T-helper 17 cell (primary cell): Measurements from ENCODE around the gene ZNF138. TPM values are rescaled to one million over a fixed set of nuclear protein-coding genes. Genes with fewer than 3 reads are reported as not detected.
"Not testable (repeated sequence)": the region's sequence is repeated elsewhere in the genome, so short reads cannot be mapped to it uniquely, and the experiment has no call there.

ENCODE experiments used
- ATAC-seq: fragments of 150-1000 bp; cut with Tn5 transposase; 2 replicates; pipeline ENCODE4 v1.10.0; 2021; ENCODE audit warnings: mild to moderate bottlenecking, moderate library complexity
- DNase-seq, 3 donors: peaks; one replicate each; pipeline versions ENCODE4 v3.0.0 to v3.0.0-alpha.2; 2020 to 2021
- H3K9me3 ChIP-seq: one replicate; pipeline ENCODE4 v1.7.0; 2013; ENCODE audit warnings: low read length, mild to moderate bottlenecking; ENCODE audit not compliant: control insufficient read depth, poor library complexity, severe bottlenecking
- H3K27ac Mint-ChIP-seq: one replicate; pipeline ENCODE4 v1.8.0; 2022; ENCODE audit warnings: mild to moderate bottlenecking, moderate library complexity, mixed read lengths
- H3K27me3 Mint-ChIP-seq: one replicate; pipeline ENCODE4 v1.8.0; 2022; ENCODE audit warnings: mixed read lengths
- H3K36me3 Mint-ChIP-seq: one replicate; pipeline ENCODE4 v1.8.0; 2022; ENCODE audit warnings: low read depth, mixed read lengths
- H3K4me1 Mint-ChIP-seq: one replicate; pipeline ENCODE4 v1.8.0; 2022; ENCODE audit warnings: mild to moderate bottlenecking, mixed read lengths
- H3K4me3 Mint-ChIP-seq: one replicate; pipeline ENCODE4 v1.8.0; 2022; ENCODE audit warnings: mild to moderate bottlenecking, moderate library complexity, mixed read lengths
- total RNA-seq, 4 donors: library from RNA in 2 of 4; stranded (reverse) in 2 of 4; gene quantifications; one replicate each; pipeline ENCODE4 v1.2.3 and lab custom pipeline; 2022 to 2026

Gene ZNF138
- total RNA-seq, 2 donors from 2014 or later = 7.4 to 7.6 TPM

DNA sequence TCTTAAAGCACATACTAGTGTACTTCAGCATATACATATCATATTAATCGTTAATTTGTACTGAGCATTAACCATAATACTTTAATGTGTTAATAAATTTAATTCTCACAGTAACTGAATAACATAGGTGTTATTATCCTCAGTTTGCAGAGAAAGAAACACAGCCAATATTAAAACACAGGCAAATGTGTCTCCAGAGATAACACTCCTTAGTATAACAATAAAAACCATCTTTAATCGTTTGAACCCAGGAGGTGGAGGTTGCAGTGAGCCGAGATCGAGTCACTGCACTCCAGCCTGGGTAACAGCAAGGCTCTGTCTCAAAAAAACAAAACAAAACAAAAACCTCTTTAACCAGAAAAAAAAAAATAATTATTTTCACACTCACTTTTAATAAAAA lies 59.5 kb downstream of the ZNF138 start:
- no peaks in the 10 kb centered on the region for H3K27me3 Mint-ChIP-seq
- no peaks in the 10 kb centered on the region for H3K36me3 Mint-ChIP-seq
- H3K4me1 Mint-ChIP-seq = no peaks in the 10 kb centered on the region
- no peaks in the 10 kb centered on the region for H3K9me3 ChIP-seq
- no peak overlapping the region for H3K4me3 Mint-ChIP-seq
- DNase-seq (no peak), ATAC-seq (no peak)
- H3K27ac Mint-ChIP-seq = no peak overlapping the region

DNA sequence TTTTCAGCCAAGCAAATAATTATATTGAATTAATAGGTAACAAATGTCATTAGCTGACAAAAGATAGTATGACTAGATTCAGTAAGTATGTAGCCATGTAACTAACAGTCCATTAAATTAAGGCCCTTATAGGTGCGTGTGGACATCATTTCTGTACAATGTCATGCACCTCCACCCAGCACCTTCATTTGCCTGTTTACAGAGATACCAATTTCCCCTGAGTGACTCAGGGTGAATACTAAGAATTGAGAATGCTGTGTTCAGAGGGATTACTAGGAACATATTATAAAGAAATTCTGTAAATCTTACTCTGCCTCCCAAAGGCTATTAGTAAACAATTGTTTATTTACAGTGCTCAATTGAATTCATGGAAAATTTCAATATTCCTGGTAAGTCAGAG lies 60.7 kb downstream of the ZNF138 start:
- Mint-ChIP-seq H3K4me3 (no peak overlapping the region), H3K27me3 (no peaks in the 10 kb centered on the region), H3K4me1 (no peaks in the 10 kb centered on the region), H3K36me3 (no peaks in the 10 kb centered on the region), H3K27ac (no peak overlapping the region)
- no peak for ATAC-seq
- H3K9me3 ChIP-seq = no peaks in the 10 kb centered on the region
- DNase-seq = no peak

DNA sequence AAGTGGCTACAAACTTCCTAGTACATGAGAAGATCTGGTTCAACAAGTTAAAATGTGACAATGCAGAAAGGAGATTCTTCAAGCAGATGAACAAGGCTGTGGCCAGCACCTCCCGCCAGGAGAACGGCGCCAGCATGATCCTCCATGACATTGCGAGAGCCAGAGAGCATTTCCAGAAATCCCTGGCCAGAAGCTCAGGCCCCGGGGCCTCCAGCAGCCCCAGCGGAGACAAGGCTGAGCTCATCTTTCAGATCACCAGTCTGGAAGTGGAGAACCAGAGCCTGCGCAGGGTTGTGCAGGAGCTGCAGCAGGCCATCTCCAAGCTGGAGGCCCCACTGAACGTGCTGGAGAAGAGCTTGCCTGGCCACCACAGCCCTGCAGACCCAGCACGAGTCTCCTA lies 68.8 kb downstream of the ZNF138 start:
- no peak for ATAC-seq
- DNase-seq = no peak
- Mint-ChIP-seq H3K27ac (no peak overlapping the region), H3K4me3 (no peak overlapping the region), H3K27me3 (peaks cover 5% of the 10 kb centered on the region), H3K36me3 (no peaks in the 10 kb centered on the region), H3K4me1 (no peaks in the 10 kb centered on the region)
- H3K9me3 ChIP-seq = no peaks in the 10 kb centered on the region

DNA sequence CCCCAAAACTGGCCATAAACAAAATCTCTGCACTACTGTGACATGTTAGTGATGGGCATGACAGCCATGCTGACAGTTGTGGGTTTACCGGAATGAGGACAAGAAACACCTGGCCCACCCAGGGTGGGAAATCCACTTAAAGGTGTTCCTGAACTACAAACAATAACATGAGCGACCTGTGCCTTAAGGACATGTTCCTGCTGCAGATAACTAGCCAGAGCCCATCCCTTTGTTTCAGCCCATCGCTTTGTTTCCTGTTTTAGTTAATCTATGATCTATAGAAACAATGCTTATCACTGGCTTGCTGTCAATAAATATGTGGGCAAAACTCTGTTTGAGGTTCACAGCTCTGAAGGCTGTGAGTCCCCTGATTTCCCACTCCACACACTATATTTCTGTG lies 69.3 kb downstream of the ZNF138 start:
- not testable (repeated sequence) for ATAC-seq, H3K9me3 ChIP-seq, H3K4me1 Mint-ChIP-seq, H3K27me3 Mint-ChIP-seq, H3K36me3 Mint-ChIP-seq, DNase-seq, H3K27ac Mint-ChIP-seq, H3K4me3 Mint-ChIP-seq

DNA sequence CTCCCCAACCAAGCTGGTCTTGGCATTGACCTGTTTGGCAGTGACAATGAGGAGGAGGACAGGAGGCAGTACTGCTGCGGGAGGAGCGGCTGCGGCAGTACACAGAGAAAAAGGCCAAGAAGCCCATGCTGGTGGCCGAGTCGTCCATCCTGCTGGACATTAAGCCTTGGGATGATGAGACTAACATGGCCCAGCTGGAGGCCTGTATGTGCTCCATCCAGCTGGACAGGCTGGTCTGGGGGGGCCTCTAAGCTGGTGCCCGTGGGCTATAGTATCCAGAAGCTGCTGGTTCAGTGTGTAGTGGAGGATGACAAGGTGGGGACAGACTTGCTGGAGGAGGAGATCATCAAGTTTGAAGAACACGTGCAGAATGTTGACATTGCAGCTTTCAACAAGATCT lies 69.7 kb downstream of the ZNF138 start:
- H3K9me3 ChIP-seq = no peaks in the 10 kb centered on the region
- Mint-ChIP-seq H3K27ac (no peak overlapping the region), H3K4me1 (no peaks in the 10 kb centered on the region), H3K36me3 (no peaks in the 10 kb centered on the region), H3K4me3 (no peak overlapping the region), H3K27me3 (peaks cover 5% of the 10 kb centered on the region)
- ATAC-seq = no peak
- DNase-seq = no peak

DNA sequence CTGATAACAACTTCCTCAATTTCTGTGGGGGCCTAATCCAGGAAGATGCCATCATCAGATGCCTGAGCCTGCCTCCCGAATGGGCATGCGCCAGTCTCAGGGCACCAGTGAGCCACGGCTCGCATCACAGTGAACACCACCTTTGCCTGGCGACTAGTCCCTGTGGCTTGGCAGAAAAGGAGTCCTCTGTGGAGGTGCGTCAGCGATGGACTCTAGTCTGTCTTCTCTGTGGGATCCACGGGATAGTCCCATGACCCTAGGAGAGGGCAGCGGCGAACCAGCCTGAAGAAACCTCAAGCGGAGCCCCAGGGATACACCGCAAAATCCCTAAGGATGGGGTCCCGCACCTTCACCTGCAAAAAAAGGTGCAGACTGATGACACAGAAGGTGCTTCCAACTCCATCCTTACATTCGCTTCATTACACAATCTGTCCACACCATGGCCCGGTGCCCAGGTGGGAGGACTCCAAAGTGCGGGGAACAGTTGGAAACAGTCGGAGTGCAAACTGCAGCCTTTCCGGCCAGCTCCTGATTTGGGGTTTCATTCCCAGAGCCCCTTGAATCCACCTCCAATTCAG lies 73.7 kb downstream of the ZNF138 start:
- DNase-seq (no peak), ATAC-seq (no peak)
- Mint-ChIP-seq H3K27ac (no peak overlapping the region), H3K4me1 (no peaks in the 10 kb centered on the region), H3K27me3 (peaks cover 24% of the 10 kb centered on the region), H3K4me3 (no peak overlapping the region), H3K36me3 (no peaks in the 10 kb centered on the region)
- no peaks in the 10 kb centered on the region for H3K9me3 ChIP-seq

DNA sequence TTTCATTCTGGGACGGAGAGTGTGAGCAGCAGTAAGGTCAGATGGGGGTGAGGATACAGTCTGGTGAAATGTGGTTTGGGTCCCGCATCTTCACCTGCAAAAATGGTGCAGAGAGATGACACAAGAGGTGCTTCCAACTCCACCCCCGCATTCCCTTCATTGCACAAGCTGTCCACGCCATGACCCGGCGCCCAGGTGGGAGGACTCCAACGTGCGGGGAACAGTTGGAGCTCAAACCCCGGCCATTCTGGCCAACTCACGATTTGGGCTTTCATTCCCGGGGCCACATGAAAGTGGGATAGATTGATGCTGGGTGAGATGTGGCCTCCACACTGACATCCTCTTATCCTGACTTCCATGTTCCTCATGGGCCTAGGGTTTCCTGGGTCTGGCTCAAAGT lies 74.3 kb downstream of the ZNF138 start:
- H3K4me1 Mint-ChIP-seq = no peaks in the 10 kb centered on the region
- peaks cover 27% of the 10 kb centered on the region for H3K27me3 Mint-ChIP-seq
- H3K4me3 Mint-ChIP-seq = no peak overlapping the region
- ATAC-seq (no peak), DNase-seq (no peak)
- H3K27ac Mint-ChIP-seq = no peak overlapping the region
- no peaks in the 10 kb centered on the region for H3K36me3 Mint-ChIP-seq
- no peaks in the 10 kb centered on the region for H3K9me3 ChIP-seq

DNA sequence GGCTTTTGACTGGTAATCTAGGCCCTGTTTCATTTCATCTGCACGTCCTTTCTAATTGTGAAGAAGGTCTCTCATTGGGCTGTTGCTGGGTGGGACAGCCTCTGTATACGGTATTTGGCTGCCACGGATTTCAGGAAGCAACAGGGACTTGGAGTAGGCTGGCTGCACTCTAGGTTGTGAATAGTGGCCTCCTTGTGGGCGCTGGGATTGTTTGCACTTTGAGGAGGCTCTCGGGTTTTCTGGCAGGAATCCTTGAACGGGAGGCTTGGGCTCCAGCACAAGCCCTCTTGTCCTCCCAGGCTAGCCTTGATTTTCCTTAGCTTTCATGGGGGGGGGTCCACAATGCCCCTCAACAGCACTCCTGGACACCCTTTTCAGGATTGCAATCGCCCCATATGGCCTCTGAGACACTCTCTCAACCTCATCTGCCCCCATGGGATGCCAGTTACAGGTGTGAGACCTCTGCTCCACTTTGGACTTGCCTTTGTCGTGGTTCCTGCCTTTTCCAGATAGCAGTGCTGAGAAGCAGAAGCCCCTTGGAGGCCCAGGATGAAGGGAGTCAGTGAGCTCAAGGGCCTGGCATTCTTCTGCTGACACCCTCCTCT lies 75.0 kb downstream of the ZNF138 start:
- H3K9me3 ChIP-seq = no peaks in the 10 kb centered on the region
- Mint-ChIP-seq H3K4me1 (no peaks in the 10 kb centered on the region), H3K36me3 (no peaks in the 10 kb centered on the region), H3K4me3 (no peak overlapping the region), H3K27ac (no peak overlapping the region), H3K27me3 (peaks cover 33% of the 10 kb centered on the region)
- ATAC-seq = no peak
- DNase-seq = no peak

DNA sequence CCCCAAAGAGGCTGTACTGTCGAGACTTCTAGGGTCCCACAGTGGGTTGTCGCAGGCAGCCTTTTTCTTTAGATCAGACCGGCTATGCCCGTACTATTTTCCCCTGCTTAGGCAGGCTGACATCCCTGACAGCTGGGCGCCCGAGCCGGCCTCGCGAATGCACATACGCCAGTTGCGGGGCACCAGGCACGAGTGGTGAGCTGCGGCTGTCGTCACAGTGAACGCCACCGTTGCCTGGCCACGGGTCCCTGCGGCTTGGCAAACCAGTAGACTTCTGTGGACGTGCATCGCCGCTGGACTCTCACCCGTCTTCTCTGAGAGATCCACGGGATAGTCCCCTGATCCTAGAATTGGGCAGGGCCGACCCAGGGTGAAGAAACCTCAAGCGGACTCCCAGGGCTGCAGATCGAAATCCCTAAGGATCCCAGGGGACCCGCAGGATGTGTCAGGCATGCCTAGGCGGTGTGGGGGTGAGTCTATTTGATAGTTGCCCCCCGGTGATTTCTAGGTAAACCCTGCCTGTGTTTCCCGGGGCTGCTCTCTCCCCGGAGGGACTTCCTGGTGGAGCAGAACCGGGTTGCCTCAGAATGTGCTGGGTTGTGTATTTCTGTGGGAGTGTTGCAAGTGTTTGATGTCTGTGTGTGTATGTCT lies 75.8 kb downstream of the ZNF138 start:
- no peak overlapping the region for H3K27ac Mint-ChIP-seq

DNA sequence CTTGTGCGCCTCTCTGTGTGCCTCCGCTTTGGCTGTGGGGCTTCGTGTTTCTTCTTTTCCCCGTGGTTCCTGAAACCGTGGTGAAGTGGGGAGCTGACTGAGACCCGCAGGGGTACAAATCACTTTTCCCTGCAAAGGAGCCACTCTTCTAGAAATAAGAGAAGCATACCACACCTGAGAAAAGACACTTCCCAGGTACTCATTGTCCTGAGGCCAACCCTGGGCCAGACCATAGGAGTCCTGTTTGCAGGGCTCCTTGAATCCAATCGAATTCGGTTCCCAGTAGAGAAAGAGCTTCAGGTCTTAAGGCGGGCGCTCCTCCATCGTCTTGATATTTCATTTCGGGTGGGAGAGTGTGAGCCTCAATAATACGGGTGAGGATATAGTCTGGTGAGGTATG lies 76.4 kb downstream of the ZNF138 start:
- Mint-ChIP-seq H3K4me1 (no peaks in the 10 kb centered on the region), H3K36me3 (no peaks in the 10 kb centered on the region), H3K4me3 (no peak overlapping the region), H3K27ac (no peak overlapping the region), H3K27me3 (peaks cover 33% of the 10 kb centered on the region)
- DNase-seq = no peak
- no peak for ATAC-seq
- H3K9me3 ChIP-seq = no peaks in the 10 kb centered on the region

More for the DNA sequence above, 75.8 kb downstream of the ZNF138 start:
- ATAC-seq (no peak), DNase-seq (no peak)
- H3K9me3 ChIP-seq = no peaks in the 10 kb centered on the region
- Mint-ChIP-seq H3K4me1 (no peaks in the 10 kb centered on the region), H3K4me3 (no peak overlapping the region), H3K36me3 (no peaks in the 10 kb centered on the region), H3K27me3 (peaks cover 33% of the 10 kb centered on the region)

DNA sequence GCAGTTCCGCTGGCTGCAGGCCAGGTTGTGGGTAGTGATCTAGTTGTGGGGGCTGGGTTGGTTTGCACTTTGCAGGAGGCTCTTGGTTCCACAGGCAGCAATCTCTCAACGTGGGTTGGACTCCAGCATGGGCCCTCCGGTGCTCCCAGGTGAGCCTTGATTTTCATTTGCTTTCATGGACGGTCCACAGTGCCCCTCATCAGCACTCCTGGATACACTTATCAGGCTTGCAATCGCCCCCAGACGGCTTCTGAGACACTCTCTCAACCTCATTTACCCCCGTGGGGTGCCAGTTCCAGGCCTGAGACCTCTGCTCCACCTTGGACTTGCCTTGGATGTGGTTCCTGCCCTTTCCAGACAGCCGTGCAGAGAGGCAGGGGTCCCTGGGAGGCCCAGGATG lies 77.5 kb downstream of the ZNF138 start:
- H3K27ac Mint-ChIP-seq = no peak overlapping the region

DNA sequence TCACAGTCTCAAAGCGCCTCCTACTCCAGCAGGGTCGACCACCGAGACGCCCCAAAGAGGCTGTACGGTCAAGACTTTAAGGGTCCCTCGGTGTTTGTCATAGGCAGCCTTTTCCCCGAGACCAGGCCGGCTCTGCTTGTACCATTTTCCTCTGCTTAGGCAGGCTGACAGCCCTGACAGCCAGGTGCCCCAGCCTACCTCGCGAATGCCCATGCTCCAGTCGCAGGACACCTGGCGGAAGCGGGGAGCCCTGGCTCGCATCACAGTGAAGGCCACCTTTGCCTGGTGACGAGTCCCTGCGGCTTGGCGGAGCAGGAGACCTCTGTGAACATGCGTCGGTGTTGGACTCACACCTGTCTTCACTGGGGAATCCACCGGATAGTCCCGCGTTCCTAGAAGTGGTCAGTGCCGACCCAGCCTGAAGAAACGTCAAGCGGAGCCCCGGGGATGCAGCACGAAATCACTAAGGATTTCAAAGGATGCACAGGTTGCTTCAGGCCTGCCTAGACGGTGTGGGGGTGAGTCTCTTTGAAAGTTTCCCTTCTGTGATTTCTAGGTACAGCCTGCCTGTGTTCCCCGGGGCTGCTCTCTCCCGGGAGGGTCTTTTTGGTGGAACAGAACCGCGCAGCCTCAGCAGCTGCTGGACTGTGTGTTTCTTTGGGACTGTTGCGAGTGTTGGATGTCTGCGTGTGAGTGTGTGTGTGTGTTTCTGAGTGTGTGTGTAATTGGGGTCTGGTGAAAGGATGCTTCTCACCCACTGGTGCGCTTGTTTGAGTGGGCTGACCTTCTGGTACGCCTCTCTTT lies 78.3 kb downstream of the ZNF138 start:
- ATAC-seq (no peak), DNase-seq (no peak)
- H3K36me3 Mint-ChIP-seq = no peaks in the 10 kb centered on the region
- H3K9me3 ChIP-seq = no peaks in the 10 kb centered on the region
- peaks cover 6% of the 10 kb centered on the region for H3K4me1 Mint-ChIP-seq
- peaks cover 45% of the 10 kb centered on the region for H3K27me3 Mint-ChIP-seq
- H3K27ac Mint-ChIP-seq = no peak overlapping the region
- no peak overlapping the region for H3K4me3 Mint-ChIP-seq

More for the DNA sequence above, 77.5 kb downstream of the ZNF138 start:
- ATAC-seq (no peak), DNase-seq (no peak)
- Mint-ChIP-seq H3K27me3 (peaks cover 38% of the 10 kb centered on the region), H3K4me3 (no peak overlapping the region), H3K4me1 (no peaks in the 10 kb centered on the region), H3K36me3 (no peaks in the 10 kb centered on the region)
- no peaks in the 10 kb centered on the region for H3K9me3 ChIP-seq

DNA sequence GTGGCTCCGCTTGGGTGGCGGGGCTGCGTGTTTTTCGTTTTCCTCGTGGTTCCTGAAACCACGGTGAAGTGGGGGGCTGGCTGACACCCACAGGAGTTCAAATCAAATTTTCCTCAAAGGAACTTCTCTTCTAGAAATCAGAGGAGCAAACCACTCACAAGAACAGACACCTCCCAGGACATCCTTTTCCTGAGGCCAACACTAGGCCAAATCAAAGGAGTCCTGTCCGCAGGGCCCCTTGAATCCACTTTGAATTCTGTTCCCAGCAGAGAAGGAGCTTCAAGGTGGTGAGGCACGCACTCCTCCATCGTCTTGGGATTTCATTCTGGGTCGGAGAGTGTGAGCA lies 78.9 kb downstream of the ZNF138 start:
- no peak for ATAC-seq
- DNase-seq = no peak
- Mint-ChIP-seq H3K4me3 (no peak overlapping the region), H3K36me3 (no peaks in the 10 kb centered on the region), H3K27ac (no peak overlapping the region), H3K4me1 (peaks cover 11% of the 10 kb centered on the region), H3K27me3 (peaks cover 47% of the 10 kb centered on the region)
- no peaks in the 10 kb centered on the region for H3K9me3 ChIP-seq
